ENCODE data around the gene SPATA13. TPM values are rescaled to one million over a fixed set of nuclear protein-coding genes. Genes with fewer than 3 reads are reported as not detected.
A peak's percentile ranks its signal among the peaks of the same experiment; 100 is the strongest.

The SPATA13 gene
- total RNA-seq, 1 experiment from 2014 or later = 14.1 TPM

DNA sequence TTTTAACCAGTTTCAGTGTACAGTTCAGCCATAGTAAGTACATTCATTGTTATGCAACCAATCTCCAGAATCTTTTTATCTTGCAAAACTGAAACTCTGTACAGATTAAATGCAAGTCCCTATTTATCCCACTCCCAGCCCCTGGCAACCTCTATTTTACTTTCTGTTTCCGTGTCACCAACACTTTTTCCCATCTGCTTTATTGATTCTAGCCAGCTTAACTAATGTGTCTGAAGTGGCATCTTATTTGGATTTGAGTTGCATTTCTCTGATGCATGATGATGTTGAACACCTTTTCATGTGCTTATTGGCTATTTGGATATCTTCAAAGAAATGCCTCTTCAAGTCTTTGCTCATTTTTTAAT lies 18.9 kb downstream of the SPATA13 start:
- Histone ChIP-seq H3K27ac (ENCODE audit: insufficient read length, low read depth, low read length) (no peak overlapping the region), H3K79me2 (ENCODE audit: insufficient read depth, low read length) (peaks cover 2% of the 10 kb centered on the region)
- H3K4me3 Mint-ChIP-seq = no peak overlapping the region

More for the DNA sequence above, 18.9 kb downstream of the SPATA13 start:
- Histone ChIP-seq H4K8ac (replicated peaks; ENCODE audit: insufficient read length, low read depth, low read length) (no peak overlapping the region), H4K20me1 (ENCODE audit: control insufficient read depth, insufficient read depth, insufficient read length) (no peaks in the 10 kb centered on the region), H3K23ac (ENCODE audit: insufficient read length, low read depth, low read length) (no peak overlapping the region), H3K4me1 (ENCODE audit: insufficient read depth, low read length) (no peaks in the 10 kb centered on the region; the same call in 1 of the 2 replicates), H3K9ac (ENCODE audit: extremely low read depth, insufficient read length, low read length) (no peak overlapping the region), H3K14ac (ENCODE audit: insufficient read depth, low read length) (no peak overlapping the region), H2AK5ac (ENCODE audit: insufficient read length, low read length) (no peak overlapping the region), H3K18ac (ENCODE audit: insufficient read length, low read depth, low read length) (no peak overlapping the region), H3K27me3 (ENCODE audit: insufficient read depth, low read length) (no peaks in the 10 kb centered on the region), H2BK12ac (ENCODE audit: insufficient read length, low read depth, low read length) (no peak overlapping the region), H2BK20ac (ENCODE audit: low read depth, low read length, poor library complexity, severe bottlenecking) (no peak overlapping the region), H3K9me3 (ENCODE audit: control insufficient read depth, low read depth, low read length) (no peaks in the 10 kb centered on the region), H3K4ac (ENCODE audit: low read depth, low read length) (no peak overlapping the region), H2BK120ac (ENCODE audit: low read depth, low read length, poor library complexity, severe bottlenecking) (no peak overlapping the region), H2AFZ (ENCODE audit: low read length) (no peak overlapping the region), H2BK5ac (ENCODE audit: insufficient read length, low read length) (no peak overlapping the region), H2BK15ac (ENCODE audit: low read depth, low read length) (no peak overlapping the region), H3K56ac (ENCODE audit: insufficient read length, low read depth, low read length) (no peak overlapping the region), H3T11ph (ENCODE audit: low read length) (no peak overlapping the region), H3K4me2 (ENCODE audit: insufficient read depth, insufficient read length, low read length) (no peak overlapping the region), H4K5ac (ENCODE audit: insufficient read length, low read depth, low read length) (no peak overlapping the region), H3K79me1 (ENCODE audit: insufficient read depth, low read depth, low read length, poor library complexity, severe bottlenecking) (no peaks in the 10 kb centered on the region), H3K23me2 (ENCODE audit: insufficient read length, low read depth, low read length, poor library complexity, severe bottlenecking) (no peaks in the 10 kb centered on the region), H4K91ac (ENCODE audit: insufficient read length, low read depth, low read length) (no peak overlapping the region)
- Mint-ChIP-seq H3K27ac (0 out of 7 replicates have a peak overlapping the region, but pooled peaks of 1 of the 3 experiments have one; percentile 26), H3K9me3 (no peaks in the 10 kb centered on the region), H3K4me1 (peaks cover 33 to 38% of the 10 kb centered on the region in 2 experiments), H3K27me3 (ENCODE audit: low read depth) (no peaks in the 10 kb centered on the region), H3K36me3 (ENCODE audit: insufficient read depth in 1 of 3, low read depth in 3 of 3) (peaks cover 0 to 1% (median 0%) of the 10 kb centered on the region in 3 experiments; a peak in 2 of 7 replicates)
- TF ChIP-seq, protein P1, sequence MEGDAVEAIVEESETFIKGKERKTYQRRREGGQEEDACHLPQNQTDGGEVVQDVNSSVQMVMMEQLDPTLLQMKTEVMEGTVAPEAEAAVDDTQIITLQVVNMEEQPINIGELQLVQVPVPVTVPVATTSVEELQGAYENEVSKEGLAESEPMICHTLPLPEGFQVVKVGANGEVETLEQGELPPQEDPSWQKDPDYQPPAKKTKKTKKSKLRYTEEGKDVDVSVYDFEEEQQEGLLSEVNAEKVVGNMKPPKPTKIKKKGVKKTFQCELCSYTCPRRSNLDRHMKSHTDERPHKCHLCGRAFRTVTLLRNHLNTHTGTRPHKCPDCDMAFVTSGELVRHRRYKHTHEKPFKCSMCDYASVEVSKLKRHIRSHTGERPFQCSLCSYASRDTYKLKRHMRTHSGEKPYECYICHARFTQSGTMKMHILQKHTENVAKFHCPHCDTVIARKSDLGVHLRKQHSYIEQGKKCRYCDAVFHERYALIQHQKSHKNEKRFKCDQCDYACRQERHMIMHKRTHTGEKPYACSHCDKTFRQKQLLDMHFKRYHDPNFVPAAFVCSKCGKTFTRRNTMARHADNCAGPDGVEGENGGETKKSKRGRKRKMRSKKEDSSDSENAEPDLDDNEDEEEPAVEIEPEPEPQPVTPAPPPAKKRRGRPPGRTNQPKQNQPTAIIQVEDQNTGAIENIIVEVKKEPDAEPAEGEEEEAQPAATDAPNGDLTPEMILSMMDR (conservative IDR thresholded peaks at IDR 0.05) = no peak
- DNase-seq = no peak
- WGBS (ENCODE audit: extremely low coverage, insufficient read length, low lambda C conversion rate) = no CpG with 5 or more reads among the region's 1 CpG

All from H9 (cell line).